ENCODE results near the gene ZFP36L1.

ZFP36L1 gene

DNA sequence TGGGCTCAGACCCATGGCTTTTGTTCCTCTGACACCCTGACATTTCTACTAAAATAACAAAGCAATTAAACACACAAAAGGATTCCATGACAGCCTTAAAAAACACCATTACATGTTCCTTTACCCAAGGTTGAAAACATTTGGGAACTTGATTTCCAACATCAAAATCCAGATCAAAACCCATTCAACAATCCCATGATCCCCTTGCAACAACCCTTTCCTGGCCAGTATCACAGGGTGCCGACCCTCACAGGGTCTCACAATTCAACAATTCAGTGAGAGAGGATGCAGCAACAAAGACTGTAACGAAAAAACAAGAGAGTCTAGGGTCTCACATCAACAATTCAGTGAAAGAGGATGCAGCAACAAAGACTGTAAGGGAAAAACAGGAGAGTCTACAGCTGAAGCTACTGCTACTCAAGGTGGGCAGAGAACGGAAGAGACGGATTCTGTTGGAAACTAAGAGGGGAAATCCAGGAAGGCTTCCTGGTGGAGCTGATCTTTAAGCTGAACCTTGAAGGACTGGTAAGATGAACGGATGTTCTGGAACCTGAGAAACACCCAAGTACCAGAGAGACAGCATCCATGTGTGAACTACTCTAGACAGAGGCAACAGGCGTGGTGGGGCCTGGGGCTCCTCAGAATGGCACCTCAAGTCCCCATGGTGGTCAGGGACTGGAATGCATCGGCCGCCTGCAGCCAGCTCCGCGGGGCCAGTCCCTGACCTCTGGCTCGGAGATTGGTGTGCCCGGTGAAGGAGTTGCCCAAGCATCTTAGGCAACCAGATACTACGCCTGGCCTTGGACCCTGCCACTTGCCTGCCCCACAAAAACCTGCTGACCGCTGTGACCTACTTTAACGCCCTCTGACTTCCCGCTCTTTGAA is 22.7 kb upstream of the ZFP36L1 start:
- no peak for DNase-seq

GRCh38 chr14:68814539-68815297 is 21.9 kb upstream of the ZFP36L1 start:
- no peak for DNase-seq

DNA sequence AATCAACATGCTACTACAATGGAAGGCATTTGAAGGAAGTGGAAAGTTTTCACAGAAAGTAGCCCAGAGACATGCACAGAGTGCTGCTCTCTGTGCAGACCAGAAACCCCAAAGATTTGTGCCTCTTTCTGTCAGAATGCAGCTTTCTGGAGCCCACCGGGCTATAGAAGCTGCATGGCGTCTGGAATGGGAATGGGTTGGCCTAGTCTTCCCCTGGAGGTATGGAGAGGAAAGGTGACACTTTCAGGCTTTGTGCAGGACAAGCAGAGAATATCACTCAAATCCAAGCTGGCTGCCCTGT is 21.3 kb upstream of the ZFP36L1 start:
- no peak for DNase-seq

GRCh38 chr14:68813318-68813838 is 20.5 kb upstream of the ZFP36L1 start:
- DNase-seq, result no peak

DNA sequence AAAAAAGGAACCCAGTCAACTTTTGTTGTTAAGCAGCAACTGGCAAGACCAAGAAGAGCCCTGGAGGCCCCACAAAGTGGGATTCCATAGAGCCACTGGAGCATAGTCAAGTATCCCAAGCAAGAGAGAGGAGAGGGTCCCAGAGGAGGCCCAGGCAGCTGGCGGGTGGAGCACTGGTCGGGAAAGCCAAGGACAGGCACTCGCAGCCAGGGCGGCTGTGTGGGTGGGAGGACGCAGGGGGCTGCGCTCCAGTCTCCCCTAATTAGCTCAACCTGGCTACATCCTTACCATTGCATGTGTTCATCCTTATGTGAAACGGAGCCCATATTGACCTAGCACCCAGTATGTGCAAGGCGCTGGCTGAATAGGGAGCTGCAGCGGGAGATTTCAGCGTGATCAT is 18.3 kb upstream of the ZFP36L1 start:
- DNase-seq, result no peak

DNA sequence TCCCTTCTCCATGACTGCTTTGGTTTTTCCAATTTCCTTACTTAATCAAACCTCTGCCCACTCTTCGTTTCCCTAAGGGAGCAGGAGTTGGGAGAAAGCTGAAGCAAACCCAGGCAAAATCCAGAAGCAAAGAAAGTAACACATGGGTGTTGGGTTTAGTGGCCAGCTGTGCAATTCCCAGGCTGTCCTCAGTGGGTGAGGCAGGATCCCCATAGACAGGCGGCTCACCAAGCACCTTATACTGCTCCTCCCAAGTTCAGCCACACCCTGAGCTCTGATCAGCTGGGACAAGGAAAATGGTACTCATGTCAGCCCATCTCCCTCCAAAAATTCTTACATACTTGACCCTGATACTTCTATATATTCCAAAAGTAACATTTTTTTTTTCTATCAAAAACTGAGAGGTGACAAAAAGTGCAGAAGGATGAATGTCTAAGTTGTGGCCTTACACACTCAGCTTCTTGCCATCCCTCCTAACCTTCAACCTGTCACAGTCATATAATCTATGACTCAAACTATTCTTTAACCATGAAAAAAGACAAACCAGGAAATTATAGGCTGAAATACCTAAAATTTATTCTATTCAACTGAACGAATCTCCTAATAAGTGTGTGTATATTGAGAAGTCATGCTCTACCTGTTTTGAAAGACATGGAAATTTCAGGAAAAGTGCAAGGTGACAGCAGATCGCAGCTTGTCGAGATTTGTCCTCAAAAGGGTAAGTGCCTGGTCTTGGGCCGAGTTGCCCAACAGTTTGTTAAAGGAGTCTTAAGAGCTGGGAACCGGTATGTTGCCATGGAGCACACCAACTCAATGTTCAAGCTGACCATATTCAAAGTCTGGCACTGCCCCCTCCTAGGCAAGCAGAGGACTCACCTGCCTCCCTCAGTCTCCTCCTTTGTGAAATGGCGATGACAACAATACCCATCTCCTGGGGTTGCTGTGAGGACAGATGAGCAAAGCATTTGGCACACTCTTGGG is 17.6 kb upstream of the ZFP36L1 start:
- no peak for DNase-seq

- no peak for DNase-seq
These were observed 16.7 kb upstream of the ZFP36L1 start for GRCh38 chr14:68809524-68809923.

GRCh38 chr14:68808696-68809480 is 16.0 kb upstream of the ZFP36L1 start:
- DNase-seq, result no peak

DNA sequence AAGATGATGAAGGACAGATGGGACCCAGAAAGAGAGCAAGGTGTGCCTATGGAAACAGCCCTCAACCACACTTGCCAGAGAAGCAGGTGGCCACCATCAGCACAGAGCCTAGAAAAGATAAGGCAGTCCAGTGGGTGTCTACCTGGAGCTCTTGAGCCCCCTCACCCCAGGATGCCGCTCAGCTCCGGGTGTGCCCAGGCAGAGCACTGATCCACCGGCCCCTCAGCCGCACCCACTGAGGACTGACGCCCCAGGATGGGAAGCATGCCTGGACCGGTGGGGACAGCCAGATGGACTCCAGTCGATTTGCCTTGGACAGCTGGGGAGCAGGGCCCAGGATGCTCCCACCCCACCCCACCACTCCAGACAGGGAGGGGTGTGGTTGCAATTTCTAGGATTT is 15.1 kb upstream of the ZFP36L1 start:
- DNase-seq, result no peak

DNA sequence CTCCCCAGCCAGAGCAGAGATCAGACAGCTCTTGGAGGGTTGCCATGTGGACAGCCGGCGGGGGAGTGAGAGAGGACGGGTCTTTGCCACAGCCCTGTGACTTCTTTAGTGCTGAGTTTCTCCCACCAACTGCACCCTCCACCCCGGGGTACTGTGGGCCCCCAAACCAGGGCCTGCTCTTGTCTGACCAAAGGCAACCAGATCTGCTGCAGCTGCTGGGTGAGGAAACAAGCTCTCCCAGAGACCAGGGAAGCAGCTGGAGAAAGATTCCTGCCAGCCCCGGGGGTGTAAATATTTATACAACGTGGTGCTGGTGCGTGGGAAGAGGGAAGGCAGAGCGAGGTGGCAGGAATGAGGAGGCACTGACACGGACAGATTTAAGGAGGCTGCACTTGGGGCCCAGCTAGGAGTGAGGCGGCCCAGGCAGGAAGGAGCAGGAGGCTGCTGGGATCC is 14.3 kb upstream of the ZFP36L1 start:
- DNase-seq, result no peak

- no peak for DNase-seq
These were observed 13.8 kb upstream of the ZFP36L1 start for GRCh38 chr14:68806526-68807147.

DNA sequence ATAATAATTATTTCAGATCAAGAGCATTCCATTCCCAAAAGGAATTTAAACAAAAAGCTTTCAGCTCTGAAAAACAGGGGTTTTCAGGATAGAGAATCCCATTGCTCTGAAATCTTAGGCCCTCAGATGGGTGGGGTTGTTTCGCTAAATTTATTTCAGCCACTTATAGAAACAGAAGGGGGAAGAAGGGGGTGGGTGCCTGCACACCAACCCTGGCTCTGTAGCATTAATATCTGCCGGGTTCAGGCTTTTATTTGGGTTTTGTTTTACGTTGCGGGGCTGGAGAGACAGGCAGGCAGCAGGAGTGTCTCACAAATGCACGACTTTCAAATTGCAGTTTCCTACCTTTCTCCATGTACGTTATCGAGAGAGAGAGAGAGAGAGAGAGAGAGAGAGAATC is 12.5 kb upstream of the ZFP36L1 start:
- no peak for DNase-seq

DNA sequence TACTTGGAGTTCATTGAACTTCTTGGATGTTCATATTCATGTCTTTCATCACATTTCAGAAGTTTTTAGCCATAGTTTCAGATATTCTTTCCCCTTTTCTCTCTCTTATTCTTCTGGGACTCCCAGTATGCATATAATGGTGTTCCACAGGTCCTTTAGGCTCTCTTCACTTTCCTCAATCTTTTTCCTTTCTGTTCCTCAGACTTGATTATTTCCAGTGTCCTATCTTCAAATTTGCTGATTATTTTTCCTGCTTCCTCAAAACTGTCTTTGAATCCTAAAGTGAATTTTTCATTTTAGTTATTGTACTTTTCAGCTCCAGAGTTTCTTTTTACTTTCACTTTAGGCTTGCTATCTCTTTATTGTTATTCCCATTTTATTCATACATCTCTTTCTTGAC is 8.8 kb upstream of the ZFP36L1 start:
- DNase-seq, result no peak

GRCh38 chr14:68800953-68801352 is 8.1 kb upstream of the ZFP36L1 start:
- DNase-seq, result no peak

GRCh38 chr14:68800390-68800789 is 7.5 kb upstream of the ZFP36L1 start:
- no peak for DNase-seq

- no peak for DNase-seq
These were observed 5.8 kb upstream of the ZFP36L1 start for GRCh38 chr14:68798621-68799020.

GRCh38 chr14:68797121-68797670 is 4.3 kb upstream of the ZFP36L1 start:
- DNase-seq, result no peak

DNA sequence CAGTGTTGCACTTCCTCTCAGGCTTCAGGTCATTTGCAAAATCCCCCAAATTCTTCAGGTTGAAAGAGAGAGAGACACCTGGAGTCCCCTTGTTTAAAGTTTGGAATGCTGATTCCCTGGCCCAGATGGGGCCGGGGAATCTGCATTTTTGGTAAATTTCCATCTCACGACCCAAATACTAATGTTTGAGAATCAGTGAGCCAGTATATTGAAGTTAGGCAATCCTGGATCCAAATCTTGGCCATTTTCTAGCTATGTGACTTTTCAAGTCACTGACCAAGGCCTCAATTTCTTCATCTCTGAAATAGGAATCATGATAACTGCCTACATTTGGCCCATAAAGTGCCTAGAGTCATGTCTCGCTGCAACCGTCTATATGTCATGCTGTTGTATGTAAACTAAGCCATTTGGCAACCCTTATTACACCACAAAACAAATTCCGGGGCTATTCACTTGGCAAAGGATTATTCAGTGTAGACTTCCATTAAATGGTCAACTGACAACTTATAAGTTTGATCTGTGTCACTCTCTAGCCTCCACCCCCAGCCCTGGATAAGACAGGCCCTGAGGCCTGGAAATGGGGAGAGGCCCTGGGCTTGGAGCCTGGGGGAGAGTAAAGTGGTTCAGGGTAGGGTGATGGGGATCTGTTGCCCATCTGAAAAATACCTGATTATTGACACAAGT is 3.7 kb upstream of the ZFP36L1 start:
- DNase-seq, result no peak

- no peak for DNase-seq
These were observed 2.9 kb upstream of the ZFP36L1 start for GRCh38 chr14:68795597-68796417.
